ENCODE data around the gene LRRC15.

GRCh38 chr3:194313560-194314387, 55.8 kb downstream of the LRRC15 start:
- TF ChIP-seq CTCF (conservative IDR thresholded peaks at IDR 0.05), result peak; percentile 22; the same call in 1 of the 2 replicates
- no peak for TF ChIP-seq EZH2 (IDR thresholded peaks at IDR 0.05; ENCODE audit: low read depth)

Measured in PC-9 (cell line).